Endothelial cell of umbilical vein (primary cell): ENCODE measurements around the gene ATP10A. TPM values are rescaled to one million over a fixed set of nuclear protein-coding genes. Genes with fewer than 3 reads are reported as not detected.

Experiments used
- BruUV-seq: library from RNA; stranded (reverse); fragments of 400-500 nt; replicated peaks from 2 replicates; lab custom pipeline; 2021; lab: Mats Ljungman, UMichigan
- CTCF ChIA-PET: fragments of 300-600, 350-600 bp; sonication (Branson Sonifier 250); formaldehyde crosslinking; loops from one replicate; lab custom pipeline; 2021; ENCODE audit warnings: antibody characterized with exemption, inconsistent platforms; lab: Charles Lee
- POLR2A ChIA-PET: fragments of 300-600, 350-600 bp; sonication (Branson Sonifier 250); formaldehyde crosslinking; loops from one replicate; lab custom pipeline; 2021; ENCODE audit warnings: antibody characterized with exemption, inconsistent platforms; lab: Charles Lee
- DNase-seq: peaks from one replicate; pipeline ENCODE4 v3.0.0-alpha.2; 2011; ENCODE audit warnings: low read depth, low spot score
- FAIRE-seq: peaks from 2 replicates; lab custom pipeline; 2011; peaks lifted over from hg19 to GRCh38; lab: Jason Lieb, UNC
- H2AFZ ChIP-seq: 2 replicates; pipeline ENCODE4 v1.6.0; 2012; ENCODE audit warnings: low read depth, low read length, control low read depth, inconsistent platforms
- H3K27ac ChIP-seq: 2 replicates; pipeline ENCODE4 v1.5.1; 2011; ENCODE audit warnings: low read depth, mild to moderate bottlenecking, control low read depth, low read length, moderate library complexity; ENCODE audit not compliant: insufficient read depth
- H3K27me3 ChIP-seq, 2 experiments: 2 replicates each; pipeline versions ENCODE4 v1.6.0 to v1.6.1; 2011; ENCODE audit warnings: low read length in 2 of 2, mixed read lengths in 1 of 2; ENCODE audit not compliant: control insufficient read depth in 2 of 2, insufficient read depth in 2 of 2
- H3K36me3 ChIP-seq, 2 experiments: 2 replicates in 1 of 2; 3 replicates in 1 of 2; pipeline ENCODE4 v1.5.1; 2011; ENCODE audit warnings: low read length in 2 of 2, mild to moderate bottlenecking in 1 of 2, moderate library complexity in 1 of 2; ENCODE audit not compliant: control insufficient read depth in 2 of 2, insufficient read depth in 2 of 2; ENCODE audit errors: extremely low read depth in 1 of 2
- H3K4me1 ChIP-seq: 3 replicates; pipeline ENCODE4 v1.5.1; 2011; ENCODE audit warnings: mild to moderate bottlenecking, low read length; ENCODE audit not compliant: control insufficient read depth, insufficient read depth; ENCODE audit errors: extremely low read depth
- H3K4me2 ChIP-seq: 2 replicates; pipeline ENCODE4 v1.6.1; 2011; ENCODE audit warnings: low read length, control low read depth, mixed read lengths; ENCODE audit not compliant: insufficient read depth
- H3K4me3 ChIP-seq, 3 experiments: fragments of 200-600 bp in 1 of 3; sonication (generic), shearing (Covaris generic) in 1 of 3; replicated peaks in 1 of 3; 2 replicates each; pipeline ENCODE4 v1.5.1; 2011 to 2016; ENCODE audit warnings: control low read depth in 3 of 3, low read length in 3 of 3, mild to moderate bottlenecking in 2 of 3, inconsistent platforms in 1 of 3, low read depth in 1 of 3, moderate library complexity in 1 of 3; ENCODE audit not compliant: insufficient read depth in 1 of 3
- H3K79me2 ChIP-seq: 2 replicates; pipeline ENCODE4 v1.6.0; 2012; ENCODE audit warnings: low read length, inconsistent platforms; ENCODE audit not compliant: control insufficient read depth, insufficient read depth
- H3K9ac ChIP-seq: replicated peaks from 2 replicates; pipeline ENCODE3; 2011; ENCODE audit warnings: low read length, control low read depth; ENCODE audit not compliant: insufficient read depth; ENCODE audit errors: extremely low read depth
- H3K9me1 ChIP-seq: replicated peaks from 3 replicates; pipeline ENCODE4 v1.6.0; 2011; ENCODE audit warnings: mild to moderate bottlenecking, low read length; ENCODE audit not compliant: control insufficient read depth, insufficient read depth; ENCODE audit errors: extremely low read depth
- H3K9me3 ChIP-seq: replicated peaks from 2 replicates; pipeline ENCODE4 v1.5.1; 2012; ENCODE audit warnings: low read length, inconsistent platforms; ENCODE audit not compliant: control insufficient read depth, insufficient read depth
- H4K20me1 ChIP-seq: replicated peaks from 2 replicates; pipeline ENCODE3; 2011; ENCODE audit warnings: mild to moderate bottlenecking, low read length; ENCODE audit not compliant: control insufficient read depth, insufficient read depth; ENCODE audit errors: extremely low read depth
- EZH2 ChIP-seq: IDR thresholded peaks from 2 replicates; pipeline ENCODE4 v1.6.1; 2012; ENCODE audit warnings: borderline replicate concordance, low read depth, mild to moderate bottlenecking, moderate library complexity, low read length, inconsistent platforms; ENCODE audit not compliant: severe bottlenecking
- FOS ChIP-seq: IDR thresholded peaks from 2 replicates; pipeline ENCODE4 v1.6.1; 2011; ENCODE audit warnings: mild to moderate bottlenecking, low read length, moderate library complexity, borderline replicate concordance; ENCODE audit not compliant: insufficient read depth
- GATA2 ChIP-seq: IDR thresholded peaks from 2 replicates; pipeline ENCODE4 v1.7.0; 2011; ENCODE audit warnings: low read depth, mild to moderate bottlenecking, moderate library complexity, mixed read lengths, low read length; ENCODE audit not compliant: insufficient read length, insufficient read depth
- JUN ChIP-seq: IDR thresholded peaks from 2 replicates; pipeline ENCODE4 v1.6.1; 2011; ENCODE audit warnings: borderline replicate concordance, low read depth; ENCODE audit not compliant: insufficient read length, insufficient read depth
- MYC ChIP-seq: IDR thresholded peaks from one replicate; pipeline ENCODE4 v1.6.1; 2011; ENCODE audit warnings: mild to moderate bottlenecking, low read depth, low read length
- POLR2A ChIP-seq: IDR thresholded peaks from 2 replicates; pipeline ENCODE4 v1.6.1; 2012; ENCODE audit warnings: low read depth, mild to moderate bottlenecking, control low read depth, low read length
- POLR2AphosphoS5 ChIP-seq: IDR thresholded peaks from 2 replicates; pipeline ENCODE4 v1.6.1; 2012; ENCODE audit warnings: low read depth, mild to moderate bottlenecking, control low read depth, low read length, moderate library complexity; ENCODE audit not compliant: insufficient read depth
- dilution Hi-C: fragments of 300-500 bp; cut with MboI; formaldehyde crosslinking; loops from one replicate; pipeline ENCODE4 v1.15.0; 2019; ENCODE audit warnings: low sequenced_read_pairs; ENCODE audit not compliant: extremely low pct_ligation_motif_present
- intact Hi-C: fragments of 100-400 bp; cut with micrococcal nuclease; formaldehyde crosslinking; loops from one replicate; pipeline ENCODE4 v1.10.0; 2022
- polyA plus RNA-seq, 4 experiments: library from polyadenylated mRNA; depleted of rRNA in 3 of 4; stranded (reverse) in 3 of 4; unstranded in 1 of 4; fragments of >200 nt; gene quantifications; 2 replicates each; pipeline versions ENCODE4 v1.2.1 to v1.2.3, GENCODE V29; 2011 to 2012; ENCODE audit warnings: missing spikeins in 1 of 4
- total RNA-seq: library from RNA; stranded (reverse); gene quantifications from 2 replicates; pipeline ENCODE4 v1.2.3, GENCODE V29; 2021
- TF ChIP-seq, protein P1 (sequence below), 2 donors: IDR thresholded peaks; 1 replicate in 1 of 2; 2 replicates in 1 of 2; pipeline ENCODE4 v1.5.1; 2011; ENCODE audit warnings: low read length in 2 of 2, mild to moderate bottlenecking in 2 of 2, moderate library complexity in 2 of 2, control low read depth in 1 of 2, inconsistent platforms in 1 of 2, low read depth in 1 of 2; ENCODE audit not compliant: insufficient read depth in 1 of 2; ENCODE audit errors: extremely low read depth in 1 of 2
- TF ChIP-seq, protein P2 (sequence below): IDR thresholded peaks from 2 replicates; pipeline ENCODE4 v1.6.1; 2011; ENCODE audit not compliant: insufficient read depth, insufficient read length

Gene ATP10A
- total and polyA plus RNA-seq, 2 donors (not counting 3 experiments of a cell fraction or from before 2014, with no cell fraction given): not detected

DNA sequence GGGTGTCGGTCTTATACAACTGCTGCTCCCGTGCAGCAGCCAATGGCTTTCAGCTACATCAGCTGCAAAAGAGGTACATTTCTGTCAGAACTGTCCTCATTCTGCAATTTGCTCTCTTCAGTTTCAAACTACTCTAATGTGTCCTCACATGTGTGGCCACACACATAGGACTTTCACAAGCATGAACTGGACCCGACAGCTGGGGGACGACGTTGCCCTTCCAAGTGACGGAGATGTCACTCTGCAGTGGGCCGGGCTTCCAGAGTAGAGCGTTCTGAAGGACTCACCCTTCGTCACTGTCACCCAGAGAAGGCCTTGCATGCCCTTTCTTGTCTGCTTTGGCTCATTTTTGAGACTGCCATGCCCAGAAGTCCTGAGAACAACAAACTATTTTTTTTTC, 189.8 kb downstream of the ATP10A start:
- Histone ChIP-seq H3K9ac (no peak overlapping the region), H2AFZ (no peak overlapping the region), H3K79me2 (no peaks in the 10 kb centered on the region), H3K27me3 (no peaks in the 10 kb centered on the region), H3K4me2 (no peak overlapping the region), H3K9me3 (peaks cover 10% of the 10 kb centered on the region), H3K4me1 (no peaks in the 10 kb centered on the region), H3K36me3 (no peaks in the 10 kb centered on the region), H3K9me1 (no peaks in the 10 kb centered on the region), H4K20me1 (no peaks in the 10 kb centered on the region), H3K4me3 (no peak overlapping the region), H3K27ac (no peak overlapping the region)
- intact Hi-C loops: no loop called here
- DNase-seq: no peak
- FAIRE-seq: no peak
- ChIA-PET POLR2A (no interaction called here), CTCF (no interaction called here)
- BruUV-seq: no TSS peak
- dilution Hi-C loops: no loop called here
- TF ChIP-seq POLR2A (no peak), JUN (no peak), MYC (no peak)
- TF ChIP-seq, protein P1, sequence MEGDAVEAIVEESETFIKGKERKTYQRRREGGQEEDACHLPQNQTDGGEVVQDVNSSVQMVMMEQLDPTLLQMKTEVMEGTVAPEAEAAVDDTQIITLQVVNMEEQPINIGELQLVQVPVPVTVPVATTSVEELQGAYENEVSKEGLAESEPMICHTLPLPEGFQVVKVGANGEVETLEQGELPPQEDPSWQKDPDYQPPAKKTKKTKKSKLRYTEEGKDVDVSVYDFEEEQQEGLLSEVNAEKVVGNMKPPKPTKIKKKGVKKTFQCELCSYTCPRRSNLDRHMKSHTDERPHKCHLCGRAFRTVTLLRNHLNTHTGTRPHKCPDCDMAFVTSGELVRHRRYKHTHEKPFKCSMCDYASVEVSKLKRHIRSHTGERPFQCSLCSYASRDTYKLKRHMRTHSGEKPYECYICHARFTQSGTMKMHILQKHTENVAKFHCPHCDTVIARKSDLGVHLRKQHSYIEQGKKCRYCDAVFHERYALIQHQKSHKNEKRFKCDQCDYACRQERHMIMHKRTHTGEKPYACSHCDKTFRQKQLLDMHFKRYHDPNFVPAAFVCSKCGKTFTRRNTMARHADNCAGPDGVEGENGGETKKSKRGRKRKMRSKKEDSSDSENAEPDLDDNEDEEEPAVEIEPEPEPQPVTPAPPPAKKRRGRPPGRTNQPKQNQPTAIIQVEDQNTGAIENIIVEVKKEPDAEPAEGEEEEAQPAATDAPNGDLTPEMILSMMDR (IDR thresholded peaks at IDR 0.05; ENCODE audit: extremely low read depth in 1 of 2, insufficient read depth in 1 of 2, low read depth in 1 of 2, low read length in 2 of 2): no peak

DNA sequence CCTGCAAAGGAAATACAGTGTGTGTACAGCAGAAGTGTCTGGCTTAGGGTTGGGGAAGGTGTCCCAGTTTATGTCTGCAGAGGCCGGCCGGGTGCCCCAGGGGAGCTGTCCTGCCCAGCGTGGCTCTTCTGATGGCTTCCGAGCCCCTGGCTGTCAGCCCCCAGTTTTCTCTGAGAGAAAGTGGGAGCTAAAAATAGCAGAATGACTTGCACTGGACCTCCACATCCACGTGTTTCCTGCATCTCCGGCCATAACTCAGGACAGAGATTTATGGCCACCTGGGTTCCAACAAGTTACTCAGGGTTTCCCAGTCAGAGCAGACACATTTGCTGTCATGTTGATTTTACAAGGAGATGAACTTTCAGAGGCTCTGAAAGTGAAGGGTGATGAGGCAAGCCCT, 192.0 kb downstream of the ATP10A start:
- Histone ChIP-seq H4K20me1 (no peaks in the 10 kb centered on the region), H3K4me3 (no peak overlapping the region), H3K27ac (no peak overlapping the region), H3K27me3 (no peaks in the 10 kb centered on the region), H3K9ac (no peak overlapping the region), H3K9me3 (peaks cover 11% of the 10 kb centered on the region), H3K36me3 (no peaks in the 10 kb centered on the region), H3K4me1 (no peaks in the 10 kb centered on the region), H3K9me1 (no peaks in the 10 kb centered on the region), H3K4me2 (no peak overlapping the region), H3K79me2 (no peaks in the 10 kb centered on the region), H2AFZ (no peak overlapping the region)
- CTCF ChIA-PET: no interaction called here
- no TSS peak for BruUV-seq
- DNase-seq: no peak
- intact Hi-C loops (no loop called here), dilution Hi-C loops (no loop called here)
- no peak for TF ChIP-seq GATA2
- TF ChIP-seq MYC: no peak
- TF ChIP-seq, protein P1 (IDR thresholded peaks at IDR 0.05; ENCODE audit: extremely low read depth in 1 of 2, insufficient read depth in 1 of 2, low read depth in 1 of 2, low read length in 2 of 2): no peak
- no peak for TF ChIP-seq POLR2AphosphoS5
- TF ChIP-seq, protein P2, sequence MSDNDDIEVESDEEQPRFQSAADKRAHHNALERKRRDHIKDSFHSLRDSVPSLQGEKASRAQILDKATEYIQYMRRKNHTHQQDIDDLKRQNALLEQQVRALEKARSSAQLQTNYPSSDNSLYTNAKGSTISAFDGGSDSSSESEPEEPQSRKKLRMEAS: no peak
- no peak for TF ChIP-seq EZH2
- TF ChIP-seq POLR2A: no peak
- TF ChIP-seq JUN: no peak
- no peak for TF ChIP-seq FOS
- FAIRE-seq: no peak
- POLR2A ChIA-PET: no interaction called here
